Smooth muscle cell (in vitro differentiated cells): ENCODE measurements around the gene IFT43. TPM values are rescaled to one million over a fixed set of nuclear protein-coding genes. Genes with fewer than 3 reads are reported as not detected.

Experiments used
- DNase-seq: peaks from one replicate; lab custom pipeline; 2025; ENCODE audit not compliant: unreplicated experiment; lab: John Stamatoyannopoulos, UW
- H2AFZ ChIP-seq: fragments of 200-600 bp; sonication (generic); 2 replicates; pipeline ENCODE4 v1.6.0; 2016; ENCODE audit warnings: antibody characterized with exemption, low read depth, mild to moderate bottlenecking
- H3F3A ChIP-seq: fragments of 200-600 bp; sonication (generic); 2 replicates; pipeline ENCODE4 v1.6.0; 2017; ENCODE audit warnings: antibody characterized with exemption, low read depth
- H3K27ac ChIP-seq: fragments of 200-600 bp; sonication (generic); 2 replicates; pipeline ENCODE4 v1.5.1; 2016; ENCODE audit warnings: low read depth, mild to moderate bottlenecking
- H3K27me3 ChIP-seq: fragments of 200-600 bp; sonication (generic); 2 replicates; pipeline ENCODE4 v1.6.1; 2016; ENCODE audit warnings: low read depth, mild to moderate bottlenecking
- H3K36me3 ChIP-seq: fragments of 200-600 bp; sonication (generic); 2 replicates; pipeline ENCODE4 v1.5.1; 2016; ENCODE audit warnings: low read depth
- H3K4me1 ChIP-seq: fragments of 200-600 bp; sonication (generic); 2 replicates; pipeline ENCODE4 v1.5.1; 2016; ENCODE audit warnings: low read depth
- H3K4me2 ChIP-seq: fragments of 200-600 bp; sonication (generic); 2 replicates; pipeline ENCODE4 v1.6.0; 2016; ENCODE audit warnings: mild to moderate bottlenecking
- H3K4me3 ChIP-seq: fragments of 200-600 bp; sonication (generic); 2 replicates; pipeline ENCODE4 v1.5.1; 2016; ENCODE audit warnings: mild to moderate bottlenecking
- H3K79me2 ChIP-seq: fragments of 200-600 bp; sonication (generic); 2 replicates; pipeline ENCODE4 v1.6.0; 2016; ENCODE audit warnings: low read depth, mild to moderate bottlenecking
- H3K9ac ChIP-seq: fragments of 200-600 bp; sonication (generic); 2 replicates; pipeline ENCODE4 v1.6.0; 2016; ENCODE audit warnings: low read depth
- H3K9me3 ChIP-seq: fragments of 200-600 bp; sonication (generic); replicated peaks from 2 replicates; pipeline ENCODE4 v1.5.1; 2016; ENCODE audit warnings: low read depth
- H4K20me1 ChIP-seq: fragments of 200-600 bp; sonication (generic); 2 replicates; pipeline ENCODE4 v1.6.0; 2016; ENCODE audit warnings: low read depth
- CTCF ChIP-seq: fragments of 200-600 bp; sonication (generic); IDR thresholded peaks from 2 replicates; pipeline ENCODE4 v1.5.1; 2017; ENCODE audit warnings: borderline replicate concordance, mild to moderate bottlenecking, antibody characterized with exemption; ENCODE audit not compliant: insufficient read depth, poor library complexity, severe bottlenecking
- WGBS: methylation state at CpG from one replicate; pipeline ENCODE4 v1.1.7; 2016; ENCODE audit warnings: low lambda C conversion rate; 5-methylcytosine and 5-hydroxymethylcytosine counted together
- polyA plus RNA-seq: library from polyadenylated mRNA; unstranded; fragments of >200 nt; fragmentation: Nextera tagmentation; extraction: Ambion mirVana; gene quantifications from 2 replicates; pipeline ENCODE4 v1.2.1, GENCODE V29; 2016
- total RNA-seq: library from RNA; depleted of rRNA; stranded (reverse); fragments of >200 nt; gene quantifications from 2 replicates; pipeline ENCODE4 v1.2.3, GENCODE V29; 2014

IFT43 gene
- total and polyA plus RNA-seq, 2 experiments from 2014 or later, result 46.9 to 63.0 TPM

GRCh38 chr14:75995372-75996041 lies 9.9 kb downstream of the IFT43 start:
- Histone ChIP-seq H3K79me2 (no peaks in the 10 kb centered on the region), H3F3A (no peaks in the 10 kb centered on the region), H3K36me3 (peaks cover 5% of the 10 kb centered on the region), H2AFZ (no peak overlapping the region), H3K4me3 (no peak overlapping the region), H3K27ac (no peak overlapping the region), H3K4me2 (no peak overlapping the region), H3K9ac (no peak overlapping the region), H3K27me3 (no peaks in the 10 kb centered on the region), H4K20me1 (peaks cover 26% of the 10 kb centered on the region), H3K9me3 (no peaks in the 10 kb centered on the region), H3K4me1 (no peaks in the 10 kb centered on the region)
- 79% methylated on average over 17 of the region's 17 CpGs for WGBS
- no peak for TF ChIP-seq CTCF
- DNase-seq, result no peak

- WGBS, result 90% methylated on average over 1 of the region's 1 CpG
- no peaks in the 10 kb centered on the region for H3K27me3 ChIP-seq
- H3K36me3 ChIP-seq, result peaks cover 12% of the 10 kb centered on the region
- no peak overlapping the region for H3K4me2 ChIP-seq
- H3K4me3 ChIP-seq, result no peak overlapping the region
- no peak overlapping the region for H3K27ac ChIP-seq
- H3K4me1 ChIP-seq, result no peaks in the 10 kb centered on the region
- DNase-seq, result no peak
- no peaks in the 10 kb centered on the region for H3F3A ChIP-seq
- H2AFZ ChIP-seq, result no peak overlapping the region
- TF ChIP-seq CTCF, result no peak
- H3K9me3 ChIP-seq, result no peaks in the 10 kb centered on the region
- H3K79me2 ChIP-seq, result no peaks in the 10 kb centered on the region
- H3K9ac ChIP-seq, result no peak overlapping the region
- peaks cover 26% of the 10 kb centered on the region for H4K20me1 ChIP-seq
Measured at GRCh38 chr14:75996488-75996887, 10.9 kb downstream of the IFT43 start.

GRCh38 chr14:75999511-76000190 lies 14.1 kb downstream of the IFT43 start:
- peaks cover 26% of the 10 kb centered on the region for H4K20me1 ChIP-seq
- peaks cover 19% of the 10 kb centered on the region for H3K36me3 ChIP-seq
- no peaks in the 10 kb centered on the region for H3F3A ChIP-seq
- no peak overlapping the region for H2AFZ ChIP-seq
- H3K4me1 ChIP-seq, result no peaks in the 10 kb centered on the region
- TF ChIP-seq CTCF, result no peak
- H3K4me2 ChIP-seq, result no peak overlapping the region
- H3K9ac ChIP-seq, result no peak overlapping the region
- 95% methylated on average over 6 of the region's 6 CpGs for WGBS
- no peaks in the 10 kb centered on the region for H3K27me3 ChIP-seq
- H3K9me3 ChIP-seq, result peaks cover 3% of the 10 kb centered on the region
- DNase-seq, result no peak
- no peak overlapping the region for H3K27ac ChIP-seq
- no peak overlapping the region for H3K4me3 ChIP-seq
- H3K79me2 ChIP-seq, result no peaks in the 10 kb centered on the region
